D721Med (cell line): ENCODE data around the gene GDF7.
"Not testable (repeated sequence)": the region's sequence is repeated elsewhere in the genome, so short reads cannot be mapped to it uniquely, and the experiment has no call there.

Experiments used
- DNase-seq: peaks from one replicate; pipeline ENCODE4 v3.0.0; 2011; ENCODE audit warnings: low spot score; ENCODE audit not compliant: insufficient read length
- FAIRE-seq: peaks from 2 replicates; lab custom pipeline; 2011; peaks lifted over from hg19 to GRCh38; lab: Jason Lieb, UNC
- CTCF ChIP-seq: IDR thresholded peaks from 2 replicates; pipeline ENCODE4 v1.5.1; 2012; ENCODE audit warnings: mild to moderate bottlenecking, control low read depth; ENCODE audit not compliant: insufficient read depth; ENCODE audit errors: missing control alignments

The GDF7 gene

GRCh38 chr2:20706217-20706616 lies 39.3 kb downstream of the GDF7 start:
- TF ChIP-seq CTCF, result no peak
- FAIRE-seq (no peak), DNase-seq (no peak)

GRCh38 chr2:20706786-20707185 lies 39.8 kb downstream of the GDF7 start:
- no peak for FAIRE-seq
- DNase-seq, result no peak
- no peak for TF ChIP-seq CTCF

DNA sequence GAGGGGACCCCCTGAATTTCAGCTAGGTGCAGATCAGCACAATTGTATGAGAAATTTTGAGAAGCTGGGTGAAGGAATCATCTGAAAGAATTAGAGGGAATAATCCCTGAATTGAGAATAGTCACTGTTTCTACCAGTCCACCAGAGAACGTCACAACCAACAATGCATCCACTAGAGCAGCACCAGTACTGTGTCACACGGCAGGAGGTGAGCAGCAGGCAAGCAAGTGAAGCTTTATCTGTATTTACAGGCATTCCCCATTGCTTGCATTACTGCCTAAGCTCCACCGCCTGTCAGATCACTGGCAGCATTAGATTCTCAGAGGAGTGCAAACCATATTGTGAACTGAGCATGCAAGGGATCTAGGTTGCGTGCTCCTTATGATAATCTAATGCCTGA lies 40.7 kb downstream of the GDF7 start:
- no peak for TF ChIP-seq CTCF
- DNase-seq, result no peak
- FAIRE-seq, result no peak

DNA sequence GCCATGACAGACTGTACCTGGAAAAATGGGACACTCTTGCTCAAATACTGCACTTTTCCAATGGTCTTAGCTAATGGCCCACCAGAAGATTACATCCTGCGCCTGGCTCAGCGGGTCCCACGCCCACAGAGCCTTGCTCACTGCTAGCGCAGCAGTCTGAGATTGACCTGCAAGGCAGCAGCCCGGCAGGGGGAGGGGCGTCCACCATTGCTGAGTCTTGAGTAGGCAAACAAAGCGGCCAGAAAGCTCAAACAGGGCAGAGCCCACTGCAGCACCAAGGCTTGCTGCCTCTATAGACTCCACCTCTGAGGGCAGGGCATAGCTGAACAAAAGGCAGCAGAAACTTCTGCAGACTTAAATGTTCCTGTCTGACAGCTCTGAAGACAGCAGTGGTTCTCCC lies 44.7 kb downstream of the GDF7 start:
- FAIRE-seq, DNase-seq: not testable (repeated sequence)

GRCh38 chr2:20713585-20713984 lies 46.6 kb downstream of the GDF7 start:
- not testable (repeated sequence) for FAIRE-seq, DNase-seq

DNA sequence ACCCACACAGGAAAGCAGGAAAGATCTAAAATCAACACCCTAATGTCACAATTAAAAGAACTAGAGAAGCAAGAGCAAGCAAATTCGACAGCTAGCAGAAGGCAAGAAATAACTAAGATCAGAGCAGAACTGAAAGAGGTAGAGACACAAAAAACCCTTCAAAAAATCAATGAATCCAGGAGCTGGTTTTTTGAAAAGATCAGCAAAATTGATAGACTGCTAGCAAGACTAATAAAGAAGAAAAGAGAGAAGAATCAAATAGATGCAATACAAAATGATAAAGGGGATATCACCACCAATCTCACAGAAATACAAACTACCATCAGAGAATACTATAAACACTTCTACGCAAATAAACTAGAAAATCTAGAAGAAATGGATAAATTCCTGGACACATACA lies 47.5 kb downstream of the GDF7 start:
- not testable (repeated sequence) for FAIRE-seq

DNA sequence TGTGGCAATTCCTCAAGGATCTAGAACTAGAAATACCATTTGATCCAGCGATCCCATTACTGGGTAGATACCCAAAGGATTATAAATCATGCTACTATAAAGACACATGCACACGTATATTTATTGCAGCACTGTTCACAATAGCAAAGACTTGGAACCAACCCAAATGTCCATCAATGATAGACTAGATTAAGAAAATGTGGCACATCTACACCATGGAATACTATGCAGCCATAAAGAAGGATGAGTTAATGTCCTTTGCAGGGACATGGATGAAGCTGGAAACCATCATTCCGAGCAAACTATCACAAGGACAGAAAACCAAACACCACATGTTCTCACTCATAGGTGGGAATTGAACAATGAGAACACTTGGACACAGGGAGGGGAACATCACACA lies 49.2 kb downstream of the GDF7 start:
- not testable (repeated sequence) for FAIRE-seq

More for the DNA sequence above, 47.5 kb downstream of the GDF7 start:
- not testable (repeated sequence) for DNase-seq

GRCh38 chr2:20717641-20718040 lies 50.7 kb downstream of the GDF7 start:
- FAIRE-seq, result no peak
- no peak for DNase-seq
- TF ChIP-seq CTCF, result no peak

More for the DNA sequence above, 49.2 kb downstream of the GDF7 start:
- not testable (repeated sequence) for DNase-seq

- FAIRE-seq, result no peak
- no peak for DNase-seq
- no peak for TF ChIP-seq CTCF
Measured at GRCh38 chr2:20722592-20723240, 55.8 kb downstream of the GDF7 start.
